ENCODE data around the gene FXYD6.

FXYD6 gene

GRCh38 chr11:117830674-117831351 is 45.6 kb downstream of the FXYD6 start:
- DNase-seq (ENCODE audit: low read depth), result no peak

DNA sequence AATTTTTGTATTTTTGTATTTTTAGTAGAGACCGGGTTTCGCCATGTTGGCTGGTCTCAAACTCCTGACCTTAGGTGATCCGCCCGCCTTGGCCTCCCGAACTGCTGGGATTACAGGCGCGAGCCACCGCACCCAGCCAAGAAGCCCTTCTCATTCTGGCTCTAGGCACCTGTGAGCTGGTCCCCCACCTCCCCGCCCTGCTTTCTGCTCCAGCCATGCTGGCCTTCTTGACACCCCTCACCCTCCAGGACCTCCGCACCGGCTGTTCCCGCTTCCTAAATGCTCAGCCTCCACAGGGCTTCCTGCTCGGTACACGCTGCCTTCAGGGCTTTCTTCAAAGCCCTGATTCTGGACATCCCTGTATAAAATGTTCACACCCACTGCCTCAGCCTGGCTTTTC is 46.4 kb downstream of the FXYD6 start:
- TF ChIP-seq, protein P1, sequence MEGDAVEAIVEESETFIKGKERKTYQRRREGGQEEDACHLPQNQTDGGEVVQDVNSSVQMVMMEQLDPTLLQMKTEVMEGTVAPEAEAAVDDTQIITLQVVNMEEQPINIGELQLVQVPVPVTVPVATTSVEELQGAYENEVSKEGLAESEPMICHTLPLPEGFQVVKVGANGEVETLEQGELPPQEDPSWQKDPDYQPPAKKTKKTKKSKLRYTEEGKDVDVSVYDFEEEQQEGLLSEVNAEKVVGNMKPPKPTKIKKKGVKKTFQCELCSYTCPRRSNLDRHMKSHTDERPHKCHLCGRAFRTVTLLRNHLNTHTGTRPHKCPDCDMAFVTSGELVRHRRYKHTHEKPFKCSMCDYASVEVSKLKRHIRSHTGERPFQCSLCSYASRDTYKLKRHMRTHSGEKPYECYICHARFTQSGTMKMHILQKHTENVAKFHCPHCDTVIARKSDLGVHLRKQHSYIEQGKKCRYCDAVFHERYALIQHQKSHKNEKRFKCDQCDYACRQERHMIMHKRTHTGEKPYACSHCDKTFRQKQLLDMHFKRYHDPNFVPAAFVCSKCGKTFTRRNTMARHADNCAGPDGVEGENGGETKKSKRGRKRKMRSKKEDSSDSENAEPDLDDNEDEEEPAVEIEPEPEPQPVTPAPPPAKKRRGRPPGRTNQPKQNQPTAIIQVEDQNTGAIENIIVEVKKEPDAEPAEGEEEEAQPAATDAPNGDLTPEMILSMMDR (IDR thresholded peaks at IDR 0.05; ENCODE audit: low read length, missing control alignments), result no peak
- no peak for DNase-seq (ENCODE audit: low read depth)
- H3K4me3 ChIP-seq (replicated peaks; ENCODE audit: low read depth, low read length), result no peak overlapping the region

More at GRCh38 chr11:117830674-117831351, 45.6 kb downstream of the FXYD6 start:
- no peak overlapping the region for H3K4me3 ChIP-seq (replicated peaks; ENCODE audit: low read depth, low read length)
- TF ChIP-seq, protein P1 (IDR thresholded peaks at IDR 0.05; ENCODE audit: low read length, missing control alignments), result no peak

DNA sequence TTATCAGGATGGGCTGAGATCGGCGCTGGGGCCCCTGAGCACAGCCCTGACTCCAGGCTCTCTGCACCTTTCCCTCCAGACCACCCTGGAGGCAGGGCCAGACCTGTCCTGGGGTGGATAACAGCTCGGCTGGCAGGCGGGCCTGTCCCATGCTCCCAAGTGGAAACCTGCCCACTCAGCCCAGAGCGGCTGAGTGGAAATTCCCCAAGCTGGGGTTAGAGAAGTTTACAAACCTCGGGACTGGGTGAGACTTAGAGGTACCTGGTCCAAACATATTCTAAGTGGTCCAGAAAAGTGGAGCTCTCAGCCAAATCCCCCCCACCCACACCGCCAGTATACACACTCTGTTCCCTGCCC is 47.1 kb downstream of the FXYD6 start:
- no peak for DNase-seq (ENCODE audit: low read depth)
- TF ChIP-seq, protein P1 (IDR thresholded peaks at IDR 0.05; ENCODE audit: low read length, missing control alignments), result no peak
- no peak overlapping the region for H3K4me3 ChIP-seq (replicated peaks; ENCODE audit: low read depth, low read length)

- H3K4me3 ChIP-seq (replicated peaks; ENCODE audit: low read depth, low read length), result no peak overlapping the region
- TF ChIP-seq, protein P1 (IDR thresholded peaks at IDR 0.05; ENCODE audit: low read length, missing control alignments), result no peak
- DNase-seq (ENCODE audit: low read depth), result peak; percentile 54
Observed at GRCh38 chr11:117828611-117829368, 47.7 kb downstream of the FXYD6 start.

DNA sequence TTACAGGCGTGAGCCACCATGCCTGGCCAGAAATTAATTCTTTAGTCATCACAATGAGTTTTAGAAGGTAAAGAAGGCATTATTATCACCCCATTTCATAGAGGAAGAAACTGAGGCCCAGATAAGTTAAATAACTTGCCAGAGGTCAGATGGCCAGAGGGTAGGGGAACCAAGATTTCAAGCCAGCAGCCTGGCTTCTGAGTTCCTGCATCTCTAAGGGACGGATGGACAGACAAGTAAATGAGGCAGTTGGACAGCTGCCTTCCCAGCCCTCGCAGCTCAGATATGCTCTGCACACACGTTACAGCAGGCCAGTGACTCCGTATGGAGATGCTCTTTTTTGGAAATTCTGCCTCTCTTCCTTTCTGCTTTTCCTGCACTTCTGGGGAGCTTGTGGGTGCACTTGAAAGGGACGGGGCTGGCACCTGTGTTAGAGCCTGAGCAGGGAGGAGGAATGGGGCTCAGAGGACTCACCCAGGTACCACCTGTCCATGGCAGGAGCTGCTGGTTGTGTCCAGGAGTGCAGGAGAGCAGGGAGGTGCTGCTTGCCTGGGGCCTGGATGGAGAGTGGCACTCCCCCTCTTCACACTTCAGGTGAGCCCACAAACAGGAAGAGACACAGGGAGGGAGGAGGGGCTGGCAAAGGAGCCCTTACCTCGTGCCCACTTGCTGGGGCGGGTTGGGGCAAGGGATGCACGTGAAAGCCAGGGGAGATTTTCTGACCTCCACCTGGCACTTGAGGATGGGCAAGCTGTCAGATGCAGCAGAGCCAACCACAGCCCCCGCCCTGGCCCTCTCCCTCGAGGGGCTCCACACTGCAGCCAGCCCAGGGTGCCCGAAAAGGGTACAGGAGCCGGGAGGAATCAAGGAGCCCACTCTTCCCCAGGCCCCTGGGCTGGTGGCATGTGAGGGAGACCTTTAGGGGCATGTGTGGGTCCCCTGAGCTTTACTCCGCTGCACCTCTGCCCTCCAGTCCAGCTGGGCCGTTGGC is 48.6 kb downstream of the FXYD6 start:
- no peak for DNase-seq (ENCODE audit: low read depth)
- TF ChIP-seq, protein P1 (IDR thresholded peaks at IDR 0.05; ENCODE audit: low read length, missing control alignments), result no peak
- no peak overlapping the region for H3K4me3 ChIP-seq (replicated peaks; ENCODE audit: low read depth, low read length)

GRCh38 chr11:117826832-117827231 is 49.6 kb downstream of the FXYD6 start:
- DNase-seq (ENCODE audit: low read depth), result no peak
- no peak overlapping the region for H3K4me3 ChIP-seq (replicated peaks; ENCODE audit: low read depth, low read length)
- TF ChIP-seq, protein P1 (IDR thresholded peaks at IDR 0.05; ENCODE audit: low read length, missing control alignments), result no peak
